GM21737 (cell line): ENCODE results near the gene XPNPEP2.

Source experiments
- ATAC-seq: cut with Tn5 transposase; IDR thresholded peaks from one replicate; pipeline ENCODE4 v1.9.1; 2021; ENCODE audit warnings: mild to moderate bottlenecking, moderate library complexity; ENCODE audit not compliant: unreplicated experiment

The XPNPEP2 gene

DNA sequence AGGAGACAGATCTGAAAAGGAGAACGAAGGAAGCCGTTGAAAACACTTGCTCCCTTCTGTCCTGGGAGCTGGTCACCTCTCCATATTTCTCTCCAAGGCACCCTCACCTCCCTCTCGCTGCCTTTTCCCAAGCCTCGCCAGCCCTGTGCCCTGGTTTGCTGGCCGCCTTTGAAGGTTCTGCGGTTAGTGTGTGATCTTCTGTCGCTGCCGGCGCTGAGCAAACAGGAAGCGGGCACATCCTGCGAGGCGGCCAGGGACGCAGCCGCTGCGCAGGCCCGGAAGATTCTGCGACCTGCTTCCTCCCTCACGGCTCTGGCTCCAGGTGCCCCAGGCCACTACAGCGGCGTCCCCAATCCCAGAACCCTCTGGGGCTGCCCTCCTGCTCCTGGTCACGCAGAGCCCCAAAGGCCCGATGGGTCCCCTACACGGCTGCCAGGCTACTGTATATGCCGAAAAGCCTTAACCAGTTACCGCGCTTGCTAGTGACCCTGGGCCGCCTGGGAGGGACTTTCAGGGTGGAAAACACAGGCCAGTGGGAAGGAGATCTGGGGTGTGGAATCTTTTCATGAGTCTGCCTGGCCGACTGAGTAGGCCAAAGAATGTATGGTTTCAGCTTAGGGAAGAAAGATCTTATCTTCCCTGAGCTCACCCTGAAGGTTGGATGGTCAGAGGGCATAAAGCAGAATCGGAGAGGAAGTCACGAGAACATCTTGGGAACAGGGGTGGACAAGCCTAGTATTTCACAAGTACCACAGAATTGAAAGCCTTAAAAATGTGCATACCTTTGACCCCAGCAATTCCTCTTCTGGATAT is 38.6 kb downstream of the XPNPEP2 start:
- ATAC-seq: peak; percentile 30

DNA sequence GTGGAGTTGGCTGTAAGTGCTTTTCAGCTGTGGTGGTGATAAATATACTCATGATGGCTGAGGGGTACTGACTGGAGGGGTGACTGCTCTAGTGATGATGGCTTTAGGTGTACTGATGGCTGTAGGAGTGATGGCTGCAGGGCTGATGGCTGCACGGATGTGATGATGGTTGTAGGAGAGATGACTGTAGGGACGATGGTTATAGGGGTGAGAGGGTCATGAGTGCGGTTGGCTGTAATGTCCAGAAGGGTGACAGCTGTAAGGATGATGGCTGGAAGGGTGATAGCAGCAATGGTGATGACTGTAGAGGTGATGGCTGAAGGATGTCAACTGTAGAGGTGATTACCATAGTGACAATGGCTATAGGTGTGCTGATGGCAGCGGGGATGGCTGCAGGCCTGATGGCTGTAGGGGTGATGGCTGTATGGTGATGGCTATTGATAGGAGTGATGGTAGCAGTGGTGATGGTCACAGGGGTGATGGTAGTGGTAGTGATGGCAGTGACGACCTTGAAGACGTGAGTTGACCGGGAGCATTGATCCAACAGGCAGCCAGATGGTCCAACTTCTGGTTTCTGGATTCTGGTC is 40.4 kb downstream of the XPNPEP2 start:
- ATAC-seq: no peak

DNA sequence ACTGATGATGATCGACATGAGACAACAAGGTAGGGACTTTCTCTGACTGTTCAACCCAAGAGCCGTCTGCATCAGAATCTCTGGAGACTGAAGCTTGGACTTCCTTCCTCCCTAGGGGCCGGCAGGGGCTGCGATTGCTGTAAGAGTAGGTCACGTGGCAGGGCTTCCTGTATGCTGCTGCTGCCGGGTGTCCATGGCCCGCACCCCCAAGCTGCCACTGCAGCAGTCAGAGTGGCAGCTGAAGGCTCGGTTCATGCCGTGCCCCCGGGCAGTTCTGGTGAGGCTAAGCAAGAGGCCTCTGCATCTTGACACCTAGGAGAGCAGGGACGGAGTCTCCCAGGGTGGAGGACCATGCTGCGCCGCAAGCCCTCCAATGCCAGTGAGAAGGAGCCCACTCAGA is 41.0 kb downstream of the XPNPEP2 start, which contains the start of gene SASH3:
Gene SASH3 (plus strand): TSS at position 203 of the 400 bp plus-strand sequence. CDS start 149 bp downstream, at position 352.
- no peak for ATAC-seq

DNA sequence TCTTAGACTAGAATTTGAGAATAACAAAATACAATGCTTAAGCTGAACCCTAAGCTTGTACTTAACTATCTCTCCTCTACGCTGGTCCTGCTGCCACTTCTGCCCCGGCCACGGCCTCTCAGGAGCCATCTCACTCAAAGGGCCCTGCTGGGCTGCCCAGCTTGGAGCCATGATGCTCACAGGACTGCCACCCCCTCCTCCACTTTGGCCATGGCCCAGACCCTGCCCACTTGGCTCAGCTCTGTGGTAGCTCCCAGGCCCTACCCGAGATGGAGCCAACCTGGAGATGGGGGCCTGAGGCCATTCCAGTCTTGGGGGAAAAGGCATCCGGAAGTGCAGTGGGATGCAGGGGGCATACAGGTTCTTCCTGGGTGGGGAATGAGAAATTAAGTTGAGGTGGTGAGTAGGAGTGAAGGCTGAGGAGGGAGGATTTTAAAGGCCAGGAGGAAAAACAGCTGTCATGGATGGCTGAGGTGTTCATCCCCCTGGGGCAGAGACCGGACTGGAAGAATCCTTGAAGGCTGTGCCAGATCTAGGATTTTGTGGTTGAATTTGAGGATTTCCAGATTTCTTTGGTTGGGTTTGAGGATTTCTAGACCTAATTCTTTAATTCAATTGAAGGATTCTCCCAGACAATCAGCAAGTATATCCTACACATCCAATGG is 41.8 kb downstream of the XPNPEP2 start:
- ATAC-seq: no peak

DNA sequence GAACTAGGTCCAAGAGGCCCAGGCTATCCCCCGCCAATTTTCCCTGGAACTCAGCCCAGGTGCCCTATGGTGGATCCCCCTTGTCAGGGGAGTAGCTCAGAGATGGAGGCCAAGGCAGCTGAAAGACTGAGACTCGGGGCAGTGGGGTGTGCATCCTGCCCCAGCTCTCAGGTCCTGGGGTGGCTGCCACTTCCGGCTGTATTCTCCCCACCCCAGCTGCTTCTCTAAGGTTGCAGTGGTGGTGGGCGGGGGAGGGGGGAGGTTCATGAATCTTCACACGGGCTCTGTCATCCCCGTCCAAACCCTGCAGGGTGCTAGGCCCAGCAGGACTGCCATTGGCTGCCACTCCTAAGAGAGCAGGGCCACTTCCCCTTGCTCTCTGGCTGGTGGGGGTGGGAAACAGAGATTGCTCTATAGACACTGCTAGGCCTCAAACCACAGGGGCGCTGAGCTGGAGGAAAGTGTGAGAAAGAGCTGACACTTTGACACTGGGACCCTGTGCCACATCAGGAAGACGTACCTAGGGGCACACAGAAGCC is 42.4 kb downstream of the XPNPEP2 start:
- peak; percentile 55 for ATAC-seq

DNA sequence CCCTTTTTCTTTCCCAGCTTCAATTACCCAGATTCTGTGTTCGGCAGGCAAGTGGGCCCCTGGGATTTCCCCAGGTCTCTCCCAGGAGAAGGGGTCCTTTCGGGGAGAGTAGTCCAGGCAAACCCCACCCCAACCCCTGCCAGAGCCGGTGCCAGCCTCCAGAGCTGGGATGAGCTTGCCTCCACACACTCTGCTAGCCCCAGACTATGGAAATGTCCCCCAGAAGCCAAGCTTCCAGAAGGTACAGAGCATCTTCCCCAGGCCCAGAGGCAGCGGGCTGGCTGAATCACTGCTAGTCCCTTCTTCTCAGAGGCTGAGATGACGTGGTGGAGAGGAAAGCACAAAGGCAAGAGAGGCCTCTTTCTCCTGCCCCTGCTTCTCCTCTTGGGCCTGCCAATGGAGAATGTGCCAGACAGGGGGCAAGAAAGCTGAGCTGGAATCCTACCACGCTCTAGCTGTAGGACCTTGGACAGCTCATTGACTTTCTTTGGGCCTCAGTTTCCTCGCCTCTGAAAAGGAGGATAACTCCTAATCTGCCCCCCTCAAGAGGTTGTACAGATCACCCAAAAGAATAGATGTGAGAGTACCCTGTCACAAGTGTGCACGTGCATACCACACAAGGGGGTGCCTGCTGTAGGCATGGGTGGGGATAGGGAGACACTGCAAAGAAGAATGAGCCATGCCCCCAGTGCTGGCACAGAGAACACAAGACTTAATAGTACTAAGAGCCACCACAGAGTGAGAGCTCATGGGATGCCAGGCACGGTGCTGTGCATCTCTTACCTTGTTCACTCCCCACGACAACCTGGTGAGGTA is 43.1 kb downstream of the XPNPEP2 start:
- ATAC-seq: no peak

DNA sequence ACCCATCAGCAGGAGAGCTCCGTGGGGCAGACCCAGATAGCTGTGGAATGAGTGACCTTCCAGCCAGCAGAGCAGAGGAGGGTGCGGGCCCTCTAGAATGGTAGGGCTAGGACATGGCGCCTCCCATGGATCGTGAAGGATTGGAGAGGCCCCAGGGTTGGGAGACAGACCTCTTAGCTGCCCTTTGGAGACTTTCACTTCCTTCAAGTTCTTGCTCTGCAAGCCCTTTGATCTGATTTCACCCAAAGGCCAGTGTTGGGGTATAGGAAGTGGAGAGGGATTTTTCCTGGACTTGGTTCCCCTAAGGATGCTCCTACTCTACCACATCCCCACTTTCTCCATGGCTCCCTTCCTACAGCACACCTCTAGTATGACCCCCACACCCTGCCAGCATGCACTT is 43.9 kb downstream of the XPNPEP2 start:
- no peak for ATAC-seq

DNA sequence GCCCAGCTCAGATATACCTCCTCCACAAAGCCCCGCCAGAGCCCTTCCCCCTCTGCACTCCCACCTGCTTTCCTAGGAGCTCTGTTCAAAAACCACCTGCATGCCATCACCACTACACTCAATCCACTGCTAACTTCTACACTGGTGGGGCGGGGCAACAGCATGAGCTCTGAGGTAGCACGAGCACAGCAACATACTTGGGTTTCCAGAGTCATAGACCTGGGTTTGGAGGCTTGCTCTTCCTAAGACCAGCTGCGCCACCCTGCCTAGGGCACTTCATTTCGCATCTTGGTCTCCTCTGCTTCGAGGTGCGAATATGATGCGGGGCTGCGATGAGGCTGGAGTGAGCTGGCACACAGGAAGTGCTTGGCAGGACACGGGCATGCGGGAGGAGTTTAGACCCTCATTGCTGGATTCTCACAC is 44.5 kb downstream of the XPNPEP2 start:
- no peak for ATAC-seq

DNA sequence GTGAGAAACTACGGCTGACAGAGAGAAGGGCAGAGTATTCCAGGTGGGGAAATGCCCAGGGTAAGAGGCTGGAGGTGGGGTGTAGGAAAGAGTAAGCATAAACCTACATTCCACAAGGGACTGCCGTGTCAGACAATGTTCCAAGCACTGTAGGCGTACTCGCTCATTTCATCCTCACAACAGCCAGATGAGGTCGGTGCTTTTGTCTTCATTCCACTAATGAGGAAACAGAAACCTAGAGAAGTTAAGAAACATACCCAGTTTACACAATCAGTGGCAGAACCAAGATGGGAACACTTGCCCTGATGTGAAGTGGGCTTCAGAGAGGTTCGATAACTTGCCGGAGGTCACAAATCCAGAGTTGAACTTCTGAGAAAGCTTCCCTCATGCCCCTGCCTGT is 45.6 kb downstream of the XPNPEP2 start:
- no peak for ATAC-seq

DNA sequence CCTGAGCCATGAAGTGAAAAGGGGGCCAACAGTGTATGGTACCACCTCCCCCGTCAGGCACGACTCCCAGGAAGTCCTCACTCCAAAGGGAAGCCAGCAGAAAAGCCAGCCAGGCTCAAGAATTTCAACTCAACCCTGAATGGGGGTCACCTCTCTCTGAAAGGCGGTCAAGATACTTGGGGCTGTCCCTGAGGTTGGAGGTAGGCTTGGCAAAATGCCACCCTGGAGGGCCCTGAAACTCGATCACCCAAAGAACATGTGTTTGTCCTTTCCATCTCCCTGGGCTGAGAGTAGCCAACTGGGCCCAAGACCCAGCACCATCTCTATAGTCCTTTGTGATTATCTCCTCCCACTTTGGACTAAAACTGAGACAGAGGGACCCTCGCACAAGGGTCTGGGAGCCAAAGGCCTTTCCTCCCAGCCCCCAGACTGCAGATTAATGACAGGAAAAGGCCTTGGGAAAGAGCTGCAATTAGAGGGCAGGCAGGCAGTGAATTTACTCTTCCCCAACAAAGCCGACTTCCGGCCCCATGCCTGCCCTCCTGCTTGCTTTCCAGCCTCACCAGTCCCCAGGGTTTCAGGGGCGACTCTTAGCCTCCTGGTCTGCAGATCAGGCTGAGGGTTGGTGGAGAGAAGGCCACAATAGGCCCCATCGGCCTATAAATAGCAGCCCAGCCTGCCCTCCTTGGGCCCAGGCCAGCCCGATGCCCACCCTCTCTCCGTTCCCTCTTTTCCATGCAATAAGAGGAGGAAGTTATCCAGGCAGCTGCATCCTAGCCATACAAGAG is 46.6 kb downstream of the XPNPEP2 start:
- ATAC-seq: no peak

DNA sequence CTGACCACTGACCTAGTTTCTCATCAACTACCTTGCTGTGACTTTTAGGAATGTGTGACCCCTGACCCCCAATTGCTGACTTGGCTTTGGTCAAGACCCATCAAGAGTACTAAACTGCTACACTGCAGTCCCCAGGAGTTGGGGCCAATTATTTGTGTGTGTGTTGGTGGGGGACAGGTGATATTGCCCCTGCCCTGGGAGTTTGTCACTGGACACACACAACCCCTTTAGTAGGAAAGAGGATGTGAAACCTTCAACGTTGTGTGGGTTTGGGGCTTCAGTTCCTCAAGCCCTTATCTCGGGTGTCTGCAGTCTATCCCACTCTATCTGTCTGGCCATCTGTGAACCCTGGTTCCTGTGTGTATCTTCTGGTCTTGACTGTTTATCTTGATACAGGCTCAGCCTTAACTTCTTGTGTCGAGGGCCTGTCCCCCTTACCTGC is 47.5 kb downstream of the XPNPEP2 start:
- peak; percentile 59 for ATAC-seq

DNA sequence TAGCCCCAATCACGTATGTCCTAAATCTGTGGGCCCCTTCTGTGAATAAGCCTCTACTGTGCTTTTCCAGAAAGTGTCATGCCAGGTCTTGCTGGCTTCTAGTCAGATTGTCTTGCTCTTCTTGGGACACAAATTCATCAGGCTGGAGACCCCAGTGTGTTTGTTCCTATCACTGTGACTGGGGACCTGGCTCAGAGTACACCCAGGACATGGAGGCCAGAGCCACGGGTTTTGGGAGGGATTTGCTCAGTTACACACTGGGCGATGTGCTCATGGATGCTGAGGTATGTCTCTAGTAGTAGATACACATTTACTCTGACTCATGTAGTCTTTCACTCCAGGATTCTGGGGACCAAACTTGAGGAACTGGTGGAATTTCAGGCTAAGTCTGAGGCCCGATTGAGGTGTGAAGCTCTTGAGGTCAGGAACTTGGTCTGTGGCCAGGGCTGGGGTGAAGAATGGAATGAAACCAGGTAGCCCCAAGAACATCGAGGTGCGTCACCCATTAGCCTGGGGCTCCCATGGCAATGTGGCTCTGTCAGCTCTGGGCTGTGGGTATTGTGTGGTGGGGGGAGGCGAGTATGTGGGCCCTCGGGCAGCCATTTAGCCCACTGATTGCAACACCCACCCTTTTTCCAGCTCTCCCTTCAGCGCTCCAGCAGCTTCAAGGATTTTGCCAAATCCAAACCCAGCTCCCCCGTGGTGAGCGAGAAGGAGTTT is 48.7 kb downstream of the XPNPEP2 start:
- ATAC-seq: no peak

DNA sequence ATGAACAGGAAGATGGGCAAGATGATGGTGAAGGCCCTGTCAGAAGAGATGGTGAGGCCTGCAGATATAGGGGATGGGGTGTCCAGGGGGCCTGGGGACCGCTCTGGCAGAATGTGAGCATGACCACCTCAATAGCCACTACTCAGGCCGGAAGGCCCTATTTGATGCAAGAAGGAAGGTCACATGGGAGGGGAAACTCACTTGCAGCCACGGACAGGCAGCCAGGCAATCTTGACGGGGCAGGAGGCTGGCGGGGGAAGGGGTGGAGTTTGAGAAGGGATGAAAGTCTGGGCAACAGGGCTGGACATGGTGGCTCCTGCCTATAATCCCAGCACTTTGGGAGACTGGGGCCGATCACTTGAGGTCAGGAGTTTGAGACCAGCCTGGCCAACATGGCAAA is 49.7 kb downstream of the XPNPEP2 start:
- ATAC-seq: no peak

DNA sequence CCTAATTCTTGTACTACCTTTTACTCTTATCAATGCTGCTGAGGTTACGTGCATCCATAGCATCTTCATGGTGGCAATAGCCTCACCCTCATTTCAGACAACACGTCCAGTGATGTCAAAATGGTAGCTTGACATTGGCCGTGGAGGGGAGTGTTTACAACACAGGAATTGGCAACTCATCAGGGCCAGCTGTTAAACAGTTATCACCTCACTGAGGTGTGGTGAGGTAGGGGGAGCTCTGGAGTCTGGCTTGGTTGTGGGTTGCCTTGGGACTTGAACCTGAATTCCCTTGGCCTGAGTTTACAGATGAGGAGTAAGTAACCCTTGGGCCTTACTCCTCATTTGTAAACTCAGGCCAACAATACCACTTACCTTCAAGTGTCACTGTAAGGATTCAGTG is 51.4 kb downstream of the XPNPEP2 start:
- ATAC-seq: no peak

DNA sequence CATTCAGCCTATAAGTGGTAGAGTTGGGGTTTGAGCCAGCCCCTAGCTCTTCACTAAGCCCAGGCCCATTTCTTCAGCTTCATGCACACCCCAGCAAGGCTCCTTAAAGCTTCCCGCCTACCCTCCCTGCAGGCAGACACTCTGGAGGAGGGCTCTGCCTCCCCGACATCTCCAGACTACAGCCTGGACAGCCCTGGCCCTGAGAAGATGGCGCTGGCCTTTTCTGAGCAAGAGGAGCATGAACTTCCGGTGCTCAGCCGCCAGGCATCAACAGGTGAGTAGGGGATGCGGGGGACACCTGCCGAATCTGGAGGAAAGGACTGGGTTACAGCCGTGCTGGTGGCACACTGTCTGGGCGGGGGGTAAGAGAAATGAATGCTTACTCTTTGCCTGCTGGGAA is 52.0 kb downstream of the XPNPEP2 start:
- ATAC-seq: no peak

DNA sequence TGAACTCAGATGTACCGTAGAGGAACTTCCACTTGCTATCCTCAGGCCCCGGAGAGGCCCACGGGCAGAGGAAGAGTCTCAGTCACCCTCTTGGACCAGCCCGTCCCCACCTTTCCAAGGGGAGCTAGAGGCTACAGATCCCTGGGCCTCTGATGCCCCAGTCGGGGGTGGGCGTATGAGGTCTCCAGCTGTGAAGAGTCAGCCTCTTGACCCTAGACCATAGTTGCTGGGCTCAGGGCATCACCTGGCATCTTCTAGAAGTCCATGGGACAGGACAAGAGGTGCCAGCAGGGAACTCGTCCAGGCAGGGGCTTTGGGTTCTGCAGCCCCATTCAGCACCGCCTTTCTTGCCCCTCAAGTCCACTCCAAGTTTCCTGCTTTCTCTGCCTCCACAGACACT is 52.6 kb downstream of the XPNPEP2 start:
- no peak for ATAC-seq

DNA sequence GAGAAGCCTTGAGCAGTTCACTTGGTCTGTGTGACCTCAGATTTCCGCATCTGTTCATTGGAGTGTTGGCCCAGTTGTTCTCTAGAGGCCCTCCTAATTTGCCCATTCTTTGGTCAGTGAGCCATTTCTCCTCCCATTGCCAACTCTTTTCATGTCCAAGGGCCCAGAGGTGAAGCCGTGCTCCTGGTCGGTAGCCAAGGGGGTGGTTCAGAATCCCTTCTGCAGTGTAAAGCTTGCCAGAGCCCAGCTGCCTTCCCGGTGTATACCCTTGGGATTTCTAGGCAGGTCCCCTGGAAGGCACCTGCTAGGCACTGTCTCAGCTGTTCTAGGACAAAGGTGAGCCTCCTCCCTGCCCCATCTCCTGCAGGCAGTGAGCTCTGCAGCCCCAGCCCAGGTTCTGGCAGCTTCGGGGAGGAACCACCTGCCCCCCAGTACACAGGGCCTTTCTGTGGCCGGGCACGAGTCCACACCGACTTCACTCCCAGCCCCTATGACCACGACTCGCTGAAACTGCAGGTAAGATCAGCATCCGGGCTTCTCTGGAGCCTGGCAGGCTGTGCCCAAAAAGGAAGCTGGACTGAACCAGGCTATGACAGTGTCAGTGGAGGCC is 53.3 kb downstream of the XPNPEP2 start:
- no peak for ATAC-seq

DNA sequence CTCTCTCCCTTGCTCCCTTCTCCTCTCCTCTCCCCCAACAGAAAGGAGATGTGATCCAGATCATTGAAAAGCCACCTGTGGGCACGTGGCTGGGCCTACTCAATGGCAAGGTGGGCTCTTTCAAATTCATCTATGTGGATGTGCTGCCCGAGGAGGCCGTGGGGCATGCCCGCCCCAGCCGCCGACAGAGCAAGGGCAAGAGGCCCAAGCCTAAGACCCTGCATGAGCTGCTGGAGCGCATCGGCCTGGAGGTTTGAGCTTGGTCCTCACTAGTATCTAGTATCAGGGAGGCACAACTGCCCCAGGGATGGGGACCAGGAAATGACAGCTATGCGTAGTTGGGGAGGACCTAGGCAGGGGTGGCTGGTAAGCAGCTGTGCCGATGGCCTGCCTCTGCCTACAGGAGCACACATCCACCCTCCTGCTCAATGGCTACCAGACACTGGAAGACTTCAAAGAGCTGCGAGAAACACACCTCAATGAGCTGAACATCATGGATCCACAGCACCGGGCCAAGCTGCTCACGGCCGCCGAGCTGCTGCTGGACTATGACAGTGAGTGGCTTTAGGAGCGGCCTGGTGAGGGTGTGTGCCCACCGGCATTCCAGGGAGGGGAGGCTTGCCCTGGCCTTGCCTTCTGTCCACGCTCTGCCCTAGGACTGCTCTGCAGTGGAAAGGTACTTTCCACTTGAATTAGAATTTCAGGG is 54.0 kb downstream of the XPNPEP2 start:
- ATAC-seq: no peak
